CD4-positive, CD25-positive, alpha-beta regulatory T cell (primary cell): Measurements from ENCODE around the gene VDR. TPM values are rescaled to one million over a fixed set of nuclear protein-coding genes. Genes with fewer than 3 reads are reported as not detected.
A peak's percentile ranks its signal among the peaks of the same experiment; 100 is the strongest.

Source experiments
- ATAC-seq, 2 donors: fragments of 150-1000 bp; cut with Tn5 transposase; one replicate each; pipeline ENCODE4 v1.10.0; 2021; ENCODE audit warnings: low read depth in 2 of 2, moderate number of reproducible peaks in 2 of 2, moderate library complexity in 1 of 2
- DNase-seq, 3 donors: peaks; one replicate each; pipeline versions ENCODE4 v3.0.0 to v3.0.0-alpha.2; 2012 to 2022; ENCODE audit warnings: mixed read lengths in 1 of 3
- H3K27ac ChIP-seq: one replicate; pipeline ENCODE4 v1.7.0; 2013; ENCODE audit warnings: mild to moderate bottlenecking, low read length; ENCODE audit not compliant: insufficient read depth, poor library complexity, severe bottlenecking
- H3K27me3 ChIP-seq: one replicate; pipeline ENCODE4 v1.7.0; 2013; ENCODE audit warnings: low read length; ENCODE audit not compliant: control insufficient read depth, insufficient read depth
- H3K36me3 ChIP-seq: one replicate; pipeline ENCODE4 v1.7.0; 2013; ENCODE audit warnings: mild to moderate bottlenecking, low read length, moderate library complexity; ENCODE audit not compliant: control insufficient read depth, insufficient read depth
- H3K4me1 ChIP-seq: 2 replicates; pipeline ENCODE4 v1.7.0; 2013; ENCODE audit warnings: mild to moderate bottlenecking, low read length; ENCODE audit not compliant: insufficient read depth, control insufficient read depth, poor library complexity, severe bottlenecking
- H3K4me3 ChIP-seq: one replicate; pipeline ENCODE4 v1.7.0; 2013; ENCODE audit warnings: low read depth, mild to moderate bottlenecking, low read length, moderate library complexity
- H3K9me3 ChIP-seq, 2 experiments: 1 replicate in 1 of 2; 2 replicates in 1 of 2; pipeline ENCODE4 v1.7.0; 2013; ENCODE audit warnings: low read length in 2 of 2, mild to moderate bottlenecking in 1 of 2, moderate library complexity in 1 of 2; ENCODE audit not compliant: control insufficient read depth in 2 of 2
- H3K27ac Mint-ChIP-seq, 3 donors: one replicate each; pipeline ENCODE4 v1.8.0; 2020 to 2022; ENCODE audit warnings: mild to moderate bottlenecking in 3 of 3, mixed read lengths in 3 of 3, moderate library complexity in 2 of 3
- H3K27me3 Mint-ChIP-seq: one replicate; pipeline ENCODE4 v1.8.0; 2022; ENCODE audit warnings: mild to moderate bottlenecking, mixed read lengths
- H3K36me3 Mint-ChIP-seq: one replicate; pipeline ENCODE4 v1.8.0; 2020; ENCODE audit warnings: mixed read lengths
- H3K4me1 Mint-ChIP-seq, 4 donors: one replicate each; pipeline ENCODE4 v1.8.0; 2020 to 2022; ENCODE audit warnings: mixed read lengths in 4 of 4, mild to moderate bottlenecking in 1 of 4
- H3K4me3 Mint-ChIP-seq, 4 donors: one replicate each; pipeline ENCODE4 v1.8.0; 2020 to 2022; ENCODE audit warnings: mild to moderate bottlenecking in 4 of 4, mixed read lengths in 4 of 4, moderate library complexity in 3 of 4
- H3K9me3 Mint-ChIP-seq, 7 donors: one replicate each; pipeline ENCODE4 v1.8.0; 2020 to 2022; ENCODE audit warnings: mixed read lengths in 7 of 7, mild to moderate bottlenecking in 3 of 7, moderate library complexity in 2 of 7
- polyA plus RNA-seq, 4 donors: library from polyadenylated mRNA; unstranded; fragments of 300-500 nt; fragmentation: Illumina TruSeq; gene quantifications; one replicate each; pipeline ENCODE4 v1.2.3, GENCODE V29; 2021
- total RNA-seq: library from RNA; stranded (reverse); gene quantifications from one replicate; pipeline ENCODE4 v1.2.3, GENCODE V29; 2022

The VDR gene
- total and polyA plus RNA-seq, 5 donors from 2014 or later = 1.6 to 4.5 (median 2.8) TPM

GRCh38 chr12:47856094-47856493 lies 48.7 kb downstream of the VDR start:
- H3K36me3 ChIP-seq = no peaks in the 10 kb centered on the region
- no peak overlapping the region for H3K4me3 ChIP-seq
- DNase-seq (no peak), ATAC-seq (no peak)
- H3K4me3 Mint-ChIP-seq = no peak overlapping the region
- no peak overlapping the region for H3K27ac ChIP-seq
- H3K9me3 ChIP-seq = no peaks in the 10 kb centered on the region
- no peak overlapping the region for H3K27ac Mint-ChIP-seq
- H3K27me3 ChIP-seq = no peaks in the 10 kb centered on the region
- peaks cover 5% of the 10 kb centered on the region for H3K36me3 Mint-ChIP-seq
- H3K9me3 Mint-ChIP-seq = no peaks in the 10 kb centered on the region
- no peaks in the 10 kb centered on the region for H3K4me1 ChIP-seq
- H3K4me1 Mint-ChIP-seq = peaks cover 10 to 14% (median 13%) of the 10 kb centered on the region in 4 donors
- no peaks in the 10 kb centered on the region for H3K27me3 Mint-ChIP-seq

- Mint-ChIP-seq H3K9me3 (no peaks in the 10 kb centered on the region), H3K4me1 (peaks cover 8 to 10% (median 9%) of the 10 kb centered on the region in 4 donors), H3K27ac (no peak overlapping the region), H3K4me3 (no peak overlapping the region), H3K36me3 (peaks cover 5% of the 10 kb centered on the region), H3K27me3 (no peaks in the 10 kb centered on the region)
- Histone ChIP-seq H3K36me3 (no peaks in the 10 kb centered on the region), H3K9me3 (no peaks in the 10 kb centered on the region), H3K4me3 (no peak overlapping the region), H3K27me3 (no peaks in the 10 kb centered on the region), H3K27ac (no peak overlapping the region), H3K4me1 (no peaks in the 10 kb centered on the region)
- DNase-seq (no peak), ATAC-seq (no peak)
Measured at GRCh38 chr12:47855502-47855901, 49.3 kb downstream of the VDR start.

GRCh38 chr12:47854531-47854930 lies 50.3 kb downstream of the VDR start:
- H3K4me3 Mint-ChIP-seq = no peak overlapping the region

GRCh38 chr12:47852096-47852571 lies 52.7 kb downstream of the VDR start:
- H3K9me3 ChIP-seq = no peaks in the 10 kb centered on the region
- no peak overlapping the region for H3K4me3 Mint-ChIP-seq
- H3K27me3 Mint-ChIP-seq = no peaks in the 10 kb centered on the region
- peaks cover 0 to 2% (median 0%) of the 10 kb centered on the region in 4 donors for H3K4me1 Mint-ChIP-seq
- no peaks in the 10 kb centered on the region for H3K27me3 ChIP-seq
- ATAC-seq (no peak), DNase-seq (no peak)
- H3K4me3 ChIP-seq = no peak overlapping the region
- no peaks in the 10 kb centered on the region for H3K9me3 Mint-ChIP-seq
- H3K36me3 Mint-ChIP-seq = no peaks in the 10 kb centered on the region
- no peak overlapping the region for H3K27ac ChIP-seq
- H3K36me3 ChIP-seq = no peaks in the 10 kb centered on the region
- H3K27ac Mint-ChIP-seq = peak overlapping the region in 1 of 3 donors; percentile 46
- no peaks in the 10 kb centered on the region for H3K4me1 ChIP-seq

More at GRCh38 chr12:47854531-47854930, 50.3 kb downstream of the VDR start:
- Mint-ChIP-seq H3K9me3 (no peaks in the 10 kb centered on the region), H3K4me1 (peaks cover 2 to 4% (median 4%) of the 10 kb centered on the region in 4 donors), H3K27me3 (no peaks in the 10 kb centered on the region), H3K36me3 (peaks cover 5% of the 10 kb centered on the region), H3K27ac (no peak overlapping the region)
- Histone ChIP-seq H3K27me3 (no peaks in the 10 kb centered on the region), H3K36me3 (no peaks in the 10 kb centered on the region), H3K4me3 (no peak overlapping the region), H3K9me3 (no peaks in the 10 kb centered on the region), H3K27ac (no peak overlapping the region), H3K4me1 (no peaks in the 10 kb centered on the region)
- ATAC-seq = no peak
- DNase-seq = no peak

- ATAC-seq (no peak), DNase-seq (no peak)
- Histone ChIP-seq H3K27me3 (no peaks in the 10 kb centered on the region), H3K36me3 (no peaks in the 10 kb centered on the region), H3K9me3 (no peaks in the 10 kb centered on the region), H3K4me3 (no peak overlapping the region), H3K4me1 (no peaks in the 10 kb centered on the region), H3K27ac (no peak overlapping the region)
- H3K27ac Mint-ChIP-seq = peak overlapping the region in 2 of 3 donors; percentile 63 to 69
- no peaks in the 10 kb centered on the region for H3K27me3 Mint-ChIP-seq
- H3K4me1 Mint-ChIP-seq = peaks cover 0 to 2% (median 0%) of the 10 kb centered on the region in 4 donors
- H3K4me3 Mint-ChIP-seq = no peak overlapping the region
- H3K9me3 Mint-ChIP-seq = no peaks in the 10 kb centered on the region
- no peaks in the 10 kb centered on the region for H3K36me3 Mint-ChIP-seq
Measured at GRCh38 chr12:47851303-47851952, 53.4 kb downstream of the VDR start.

- H3K27ac ChIP-seq = no peak overlapping the region
- Mint-ChIP-seq H3K4me1 (peaks cover 0 to 2% (median 0%) of the 10 kb centered on the region in 4 donors), H3K4me3 (no peak overlapping the region), H3K9me3 (no peaks in the 10 kb centered on the region), H3K27ac (peak overlapping the region in 1 of 3 donors; percentile 69), H3K36me3 (no peaks in the 10 kb centered on the region), H3K27me3 (no peaks in the 10 kb centered on the region)
- H3K9me3 ChIP-seq = no peaks in the 10 kb centered on the region
- H3K36me3 ChIP-seq = no peaks in the 10 kb centered on the region
- no peaks in the 10 kb centered on the region for H3K4me1 ChIP-seq
- ATAC-seq = no peak
- H3K4me3 ChIP-seq = no peak overlapping the region
- no peaks in the 10 kb centered on the region for H3K27me3 ChIP-seq
- DNase-seq = no peak
Measured at GRCh38 chr12:47850153-47851084, 54.4 kb downstream of the VDR start.

GRCh38 chr12:47849261-47849660 lies 55.5 kb downstream of the VDR start:
- H3K4me3 Mint-ChIP-seq = no peak overlapping the region
- no peaks in the 10 kb centered on the region for H3K9me3 Mint-ChIP-seq
- peaks cover 0 to 2% (median 0%) of the 10 kb centered on the region in 4 donors for H3K4me1 Mint-ChIP-seq

More at GRCh38 chr12:47849261-47849660, 55.5 kb downstream of the VDR start:
- H3K9me3 ChIP-seq = no peaks in the 10 kb centered on the region
- H3K27ac Mint-ChIP-seq = no peak overlapping the region
- ATAC-seq (no peak), DNase-seq (no peak)
- H3K27me3 ChIP-seq = no peaks in the 10 kb centered on the region
- no peaks in the 10 kb centered on the region for H3K27me3 Mint-ChIP-seq
- H3K4me1 ChIP-seq = no peaks in the 10 kb centered on the region
- no peak overlapping the region for H3K4me3 ChIP-seq
- no peaks in the 10 kb centered on the region for H3K36me3 ChIP-seq
- no peaks in the 10 kb centered on the region for H3K36me3 Mint-ChIP-seq
- no peak overlapping the region for H3K27ac ChIP-seq
